SW 1271 (cell line): ENCODE data around the gene ARL9.

Source experiments
- DNase-seq, 2 experiments: peaks; one replicate each; lab custom pipeline; 2025; lab: John Stamatoyannopoulos, UW

The ARL9 gene

GRCh38 chr4:56531823-56532222 is 26.2 kb downstream of the ARL9 start:
- no peak for DNase-seq

DNA sequence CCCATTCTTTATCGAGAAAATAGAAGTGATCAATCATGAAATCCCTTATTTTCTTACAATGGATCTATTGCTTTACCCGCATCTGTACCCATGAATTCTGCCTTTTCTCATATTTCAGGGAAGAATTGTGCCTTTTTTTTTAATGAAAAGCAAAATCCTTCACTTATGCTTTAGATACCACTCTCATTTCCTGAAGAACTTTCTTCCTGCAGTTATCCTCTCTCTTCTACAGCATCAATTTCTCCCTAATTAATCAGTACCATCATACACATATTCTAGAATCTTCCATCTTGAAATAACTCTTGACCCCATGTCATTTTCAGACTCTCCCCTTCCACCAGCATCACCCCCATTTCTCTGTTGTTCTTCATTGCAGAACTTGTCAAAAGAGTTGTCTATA is 26.6 kb downstream of the ARL9 start:
- DNase-seq = no peak

- no peak for DNase-seq
These were observed 30.3 kb downstream of the ARL9 start for GRCh38 chr4:56535915-56536314.

GRCh38 chr4:56537147-56537546 is 31.6 kb downstream of the ARL9 start:
- no peak for DNase-seq

DNA sequence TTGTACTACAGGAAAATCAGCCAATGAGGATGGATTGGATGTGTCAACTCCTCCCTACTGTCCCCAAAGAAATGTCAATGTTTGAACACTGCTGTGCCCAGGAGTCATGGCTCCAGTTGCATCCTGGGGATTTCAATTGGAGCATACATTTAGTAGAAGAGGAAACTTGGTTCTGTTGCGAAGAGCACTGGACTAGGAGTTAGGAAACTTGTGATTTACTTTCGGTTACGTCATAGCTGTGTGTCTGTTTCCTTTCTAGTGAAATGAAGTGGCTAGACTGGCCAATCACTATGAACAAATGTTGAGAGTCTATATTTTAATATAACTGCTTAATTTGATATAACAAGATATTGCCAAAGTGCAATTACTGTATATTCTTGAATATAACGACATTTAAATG is 35.2 kb downstream of the ARL9 start:
- no peak for DNase-seq

DNA sequence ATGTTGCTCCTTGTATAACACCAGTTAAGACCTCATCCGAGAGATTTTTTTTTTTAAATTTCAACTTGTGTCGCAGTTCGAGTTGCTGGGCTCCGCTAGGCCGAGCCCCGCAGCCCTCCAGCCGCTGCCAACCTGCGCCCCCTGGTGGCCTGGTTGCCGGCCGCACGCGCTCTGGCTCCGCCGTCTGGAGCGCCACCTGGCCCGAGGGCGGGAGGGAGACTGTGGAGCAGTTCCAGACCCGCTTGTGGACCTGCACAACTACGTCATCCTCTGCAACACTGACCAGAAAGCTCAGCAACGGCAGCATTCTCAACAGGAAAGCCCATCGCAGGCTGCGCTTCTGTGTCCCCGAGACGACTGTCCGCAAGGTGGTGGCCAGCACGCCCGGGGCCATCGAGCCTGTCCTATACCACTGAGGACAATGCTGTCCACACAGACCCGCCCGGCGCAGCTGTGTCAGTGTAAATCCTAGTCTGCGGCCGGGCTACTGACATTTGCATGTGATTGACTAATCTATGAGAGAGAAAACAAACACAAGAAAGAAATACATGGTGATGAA is 39.1 kb downstream of the ARL9 start:
- DNase-seq = peak; percentile 16 to 38

GRCh38 chr4:56550642-56551041 is 45.1 kb downstream of the ARL9 start:
- DNase-seq = no peak

DNA sequence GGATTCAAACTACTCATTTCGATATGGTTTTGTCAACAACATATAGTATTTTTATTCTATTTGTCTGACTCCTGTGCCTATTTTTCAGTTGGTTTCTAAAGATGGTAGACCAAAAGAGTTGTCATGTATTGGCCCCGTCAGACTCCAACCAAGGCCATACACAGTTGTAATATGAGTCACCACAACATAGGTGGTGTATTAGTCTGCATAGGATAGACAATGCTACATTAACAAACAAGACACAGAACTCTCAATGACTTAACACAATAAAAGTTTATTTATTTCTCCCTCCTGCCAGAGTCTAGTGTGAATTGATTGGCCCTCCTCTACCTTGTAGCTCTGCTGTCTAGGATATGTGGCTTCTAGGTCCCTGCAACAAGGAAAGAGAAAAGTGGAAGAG is 45.9 kb downstream of the ARL9 start:
- no peak for DNase-seq

DNA sequence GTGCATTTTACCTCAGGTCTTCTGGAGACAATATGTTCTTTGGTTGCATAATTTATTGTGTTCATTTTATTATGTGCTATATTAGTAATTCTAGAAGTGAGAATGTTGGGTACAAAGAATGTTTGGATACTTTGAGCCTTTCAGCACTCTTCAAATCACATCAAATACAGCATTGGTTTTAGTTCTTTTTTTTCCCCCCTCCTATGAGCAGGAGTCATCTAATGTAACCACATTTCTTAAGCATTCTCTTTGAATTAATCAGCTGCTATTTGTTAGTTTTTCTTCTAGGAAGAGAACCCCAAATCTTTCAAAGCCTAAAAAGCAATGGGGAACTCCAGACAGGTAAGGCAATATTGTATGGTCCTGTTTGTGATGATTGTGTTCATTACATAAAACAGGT is 46.7 kb downstream of the ARL9 start:
- no peak for DNase-seq

GRCh38 chr4:56570041-56570440 is 64.5 kb downstream of the ARL9 start:
- no peak for DNase-seq
